WTC11 (cell line): ENCODE measurements around the gene MCFD2.

Source experiments
- MAX ChIP-seq: sonication (generic); formaldehyde crosslinking; IDR thresholded peaks from 2 replicates; pipeline ENCODE4 v1.8.0; 2022; ENCODE audit warnings: mild to moderate bottlenecking, missing genetic modification reagents
- SP1 ChIP-seq: sonication (generic); formaldehyde crosslinking; conservative IDR thresholded peaks from 2 replicates; pipeline ENCODE4 v1.8.1; 2022; ENCODE audit warnings: missing genetic modification reagents
- ZNF423 ChIP-seq: fragments of 250-450 bp; sonication (Bioruptor Pico); IDR thresholded peaks from 2 replicates; pipeline ENCODE4 v2.1.2; 2022; ENCODE audit warnings: mild to moderate bottlenecking, moderate library complexity
- TF ChIP-seq, protein P1 (sequence below): fragments of 200-600 bp; IDR thresholded peaks from 2 replicates; pipeline ENCODE4 v1.8.0; 2022; ENCODE audit warnings: antibody characterized with exemption
- TF ChIP-seq, protein P2 (sequence below): sonication (generic); formaldehyde crosslinking; IDR thresholded peaks from 2 replicates; pipeline ENCODE4 v1.8.1; 2022; ENCODE audit warnings: low read depth, mild to moderate bottlenecking, moderate library complexity, missing genetic modification reagents, borderline replicate concordance
- TF ChIP-seq, protein P3 (sequence below): fragments of 250-450 bp; sonication (Bioruptor Pico); IDR thresholded peaks from 2 replicates; pipeline ENCODE4 v1.9.0; 2021; ENCODE audit warnings: mild to moderate bottlenecking, borderline replicate concordance

DNA sequence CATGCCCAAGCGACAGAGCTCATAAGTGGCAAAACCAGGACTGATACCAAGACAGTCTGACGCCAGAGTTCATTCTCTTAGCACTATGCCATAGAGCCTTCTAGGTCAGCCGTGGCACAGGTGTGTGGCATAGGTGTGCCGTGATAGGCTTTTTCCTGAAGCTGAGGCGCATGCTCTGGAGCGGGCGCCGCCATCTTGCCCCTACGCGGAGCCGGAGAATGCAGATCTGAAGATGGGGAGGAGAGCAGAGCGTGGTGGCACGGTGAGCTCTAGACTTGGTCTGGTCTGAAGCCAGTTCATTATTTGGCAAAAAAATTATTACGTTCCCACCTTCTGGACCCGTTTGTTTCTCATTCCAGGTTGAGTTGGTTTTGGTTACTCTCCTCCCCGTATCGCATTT is 16.6 kb downstream of the MCFD2 start:
- TF ChIP-seq SP1 (CRISPR knock-in tag), result no peak
- TF ChIP-seq, protein P1, sequence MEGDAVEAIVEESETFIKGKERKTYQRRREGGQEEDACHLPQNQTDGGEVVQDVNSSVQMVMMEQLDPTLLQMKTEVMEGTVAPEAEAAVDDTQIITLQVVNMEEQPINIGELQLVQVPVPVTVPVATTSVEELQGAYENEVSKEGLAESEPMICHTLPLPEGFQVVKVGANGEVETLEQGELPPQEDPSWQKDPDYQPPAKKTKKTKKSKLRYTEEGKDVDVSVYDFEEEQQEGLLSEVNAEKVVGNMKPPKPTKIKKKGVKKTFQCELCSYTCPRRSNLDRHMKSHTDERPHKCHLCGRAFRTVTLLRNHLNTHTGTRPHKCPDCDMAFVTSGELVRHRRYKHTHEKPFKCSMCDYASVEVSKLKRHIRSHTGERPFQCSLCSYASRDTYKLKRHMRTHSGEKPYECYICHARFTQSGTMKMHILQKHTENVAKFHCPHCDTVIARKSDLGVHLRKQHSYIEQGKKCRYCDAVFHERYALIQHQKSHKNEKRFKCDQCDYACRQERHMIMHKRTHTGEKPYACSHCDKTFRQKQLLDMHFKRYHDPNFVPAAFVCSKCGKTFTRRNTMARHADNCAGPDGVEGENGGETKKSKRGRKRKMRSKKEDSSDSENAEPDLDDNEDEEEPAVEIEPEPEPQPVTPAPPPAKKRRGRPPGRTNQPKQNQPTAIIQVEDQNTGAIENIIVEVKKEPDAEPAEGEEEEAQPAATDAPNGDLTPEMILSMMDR, result no peak
- TF ChIP-seq, protein P2, sequence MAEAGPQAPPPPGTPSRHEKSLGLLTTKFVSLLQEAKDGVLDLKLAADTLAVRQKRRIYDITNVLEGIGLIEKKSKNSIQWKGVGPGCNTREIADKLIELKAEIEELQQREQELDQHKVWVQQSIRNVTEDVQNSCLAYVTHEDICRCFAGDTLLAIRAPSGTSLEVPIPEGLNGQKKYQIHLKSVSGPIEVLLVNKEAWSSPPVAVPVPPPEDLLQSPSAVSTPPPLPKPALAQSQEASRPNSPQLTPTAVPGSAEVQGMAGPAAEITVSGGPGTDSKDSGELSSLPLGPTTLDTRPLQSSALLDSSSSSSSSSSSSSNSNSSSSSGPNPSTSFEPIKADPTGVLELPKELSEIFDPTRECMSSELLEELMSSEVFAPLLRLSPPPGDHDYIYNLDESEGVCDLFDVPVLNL (CRISPR knock-in tag), result no peak
- no peak for TF ChIP-seq ZNF423 (CRISPR knock-in tag)
- TF ChIP-seq, protein P3, sequence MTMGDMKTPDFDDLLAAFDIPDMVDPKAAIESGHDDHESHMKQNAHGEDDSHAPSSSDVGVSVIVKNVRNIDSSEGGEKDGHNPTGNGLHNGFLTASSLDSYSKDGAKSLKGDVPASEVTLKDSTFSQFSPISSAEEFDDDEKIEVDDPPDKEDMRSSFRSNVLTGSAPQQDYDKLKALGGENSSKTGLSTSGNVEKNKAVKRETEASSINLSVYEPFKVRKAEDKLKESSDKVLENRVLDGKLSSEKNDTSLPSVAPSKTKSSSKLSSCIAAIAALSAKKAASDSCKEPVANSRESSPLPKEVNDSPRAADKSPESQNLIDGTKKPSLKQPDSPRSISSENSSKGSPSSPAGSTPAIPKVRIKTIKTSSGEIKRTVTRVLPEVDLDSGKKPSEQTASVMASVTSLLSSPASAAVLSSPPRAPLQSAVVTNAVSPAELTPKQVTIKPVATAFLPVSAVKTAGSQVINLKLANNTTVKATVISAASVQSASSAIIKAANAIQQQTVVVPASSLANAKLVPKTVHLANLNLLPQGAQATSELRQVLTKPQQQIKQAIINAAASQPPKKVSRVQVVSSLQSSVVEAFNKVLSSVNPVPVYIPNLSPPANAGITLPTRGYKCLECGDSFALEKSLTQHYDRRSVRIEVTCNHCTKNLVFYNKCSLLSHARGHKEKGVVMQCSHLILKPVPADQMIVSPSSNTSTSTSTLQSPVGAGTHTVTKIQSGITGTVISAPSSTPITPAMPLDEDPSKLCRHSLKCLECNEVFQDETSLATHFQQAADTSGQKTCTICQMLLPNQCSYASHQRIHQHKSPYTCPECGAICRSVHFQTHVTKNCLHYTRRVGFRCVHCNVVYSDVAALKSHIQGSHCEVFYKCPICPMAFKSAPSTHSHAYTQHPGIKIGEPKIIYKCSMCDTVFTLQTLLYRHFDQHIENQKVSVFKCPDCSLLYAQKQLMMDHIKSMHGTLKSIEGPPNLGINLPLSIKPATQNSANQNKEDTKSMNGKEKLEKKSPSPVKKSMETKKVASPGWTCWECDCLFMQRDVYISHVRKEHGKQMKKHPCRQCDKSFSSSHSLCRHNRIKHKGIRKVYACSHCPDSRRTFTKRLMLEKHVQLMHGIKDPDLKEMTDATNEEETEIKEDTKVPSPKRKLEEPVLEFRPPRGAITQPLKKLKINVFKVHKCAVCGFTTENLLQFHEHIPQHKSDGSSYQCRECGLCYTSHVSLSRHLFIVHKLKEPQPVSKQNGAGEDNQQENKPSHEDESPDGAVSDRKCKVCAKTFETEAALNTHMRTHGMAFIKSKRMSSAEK (CRISPR knock-in tag), result no peak
- TF ChIP-seq MAX (CRISPR knock-in tag), result no peak
